GM19468 (cell line): ENCODE results near the gene ACSS1.

Experiments used
- ATAC-seq: cut with Tn5 transposase; IDR thresholded peaks from one replicate; pipeline ENCODE4 v1.9.1; 2021; ENCODE audit warnings: mild to moderate bottlenecking, moderate library complexity, moderate number of reproducible peaks; ENCODE audit not compliant: unreplicated experiment; ENCODE audit errors: extremely low read depth

ACSS1 gene

DNA sequence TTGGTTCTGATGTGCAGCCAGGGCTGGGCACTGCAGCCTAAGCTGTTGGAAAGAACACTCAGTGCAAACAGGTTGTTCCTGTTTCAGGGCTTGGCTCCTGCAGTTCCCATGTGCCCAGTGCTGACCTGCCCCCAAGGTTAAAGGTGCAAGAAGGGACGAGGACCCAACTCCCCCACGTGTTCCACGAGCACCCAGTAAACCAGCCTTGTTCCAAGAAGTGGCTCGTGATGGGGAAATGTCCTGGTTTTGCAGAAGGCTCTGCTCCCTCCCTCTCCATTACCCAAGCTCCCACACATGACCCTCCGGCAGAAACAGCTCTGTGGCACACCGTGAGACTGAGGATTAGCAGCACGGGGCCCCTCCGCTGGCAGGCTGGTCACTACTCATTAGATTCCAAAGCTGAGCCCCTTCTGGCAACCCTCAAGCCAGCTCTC lies 9.4 kb downstream of the ACSS1 start:
- no peak for ATAC-seq

DNA sequence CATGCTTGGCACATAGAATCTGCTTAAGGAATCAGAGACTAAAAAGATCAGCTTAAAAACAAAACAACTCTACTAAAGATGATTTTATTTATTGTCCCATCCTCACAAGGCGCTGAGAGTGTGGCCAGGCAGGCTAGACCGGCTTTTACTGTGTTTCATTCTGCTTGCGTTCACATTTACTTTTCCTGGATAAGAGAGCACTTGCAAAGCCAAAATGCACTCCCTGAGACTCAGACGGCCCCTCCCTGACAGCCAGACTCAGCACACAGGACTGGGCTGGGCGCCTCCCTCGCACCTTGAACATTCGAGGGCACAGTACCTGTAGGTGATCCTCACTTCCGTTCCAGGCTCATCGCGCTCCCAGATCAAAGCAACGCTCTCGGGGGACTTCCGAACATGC lies 10.2 kb downstream of the ACSS1 start:
- no peak for ATAC-seq

DNA sequence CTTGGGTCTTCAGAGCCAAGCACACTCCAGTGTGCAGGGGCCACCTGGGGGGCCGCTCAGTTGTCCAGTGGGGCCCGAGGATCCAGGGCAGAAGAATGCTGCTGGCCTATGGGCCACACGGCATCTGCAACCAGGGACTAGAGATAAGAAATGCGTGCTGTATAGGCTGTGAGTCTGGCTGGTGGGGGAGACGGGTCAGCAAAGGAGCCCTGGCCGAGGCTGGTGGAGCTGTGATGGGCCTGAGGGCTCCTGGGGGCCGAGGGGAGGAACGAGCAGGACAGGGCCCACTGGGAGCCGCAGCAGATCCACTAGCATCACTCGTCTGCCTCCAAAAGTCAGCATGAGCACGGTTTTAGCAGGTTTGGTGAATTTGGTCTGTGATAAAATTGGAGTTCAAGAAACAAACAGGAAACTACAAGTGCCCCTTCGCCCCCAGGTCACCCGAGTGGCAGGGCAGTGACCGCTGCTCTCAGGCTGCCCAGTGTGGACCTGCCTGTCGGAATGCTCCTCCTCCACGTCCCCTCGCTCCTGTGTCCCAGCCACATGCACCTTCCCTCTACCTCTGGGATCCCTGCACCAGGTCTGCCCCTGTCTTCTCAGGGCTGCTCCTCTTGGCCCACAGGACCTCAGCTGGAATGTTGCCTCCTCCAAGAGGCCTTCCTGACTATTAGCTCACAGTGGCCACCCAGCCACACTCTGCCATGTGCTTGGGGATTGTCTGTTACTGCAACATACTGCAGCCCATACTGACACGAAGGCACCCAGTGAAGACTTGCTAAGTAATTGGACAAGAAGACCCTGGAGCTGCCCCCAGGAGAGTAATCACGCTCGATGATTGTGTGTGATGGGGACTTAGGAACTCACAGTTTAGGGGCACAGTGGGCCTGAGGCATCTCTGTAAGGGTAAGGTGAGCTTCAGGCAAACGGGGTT lies 10.9 kb downstream of the ACSS1 start:
- ATAC-seq = no peak

DNA sequence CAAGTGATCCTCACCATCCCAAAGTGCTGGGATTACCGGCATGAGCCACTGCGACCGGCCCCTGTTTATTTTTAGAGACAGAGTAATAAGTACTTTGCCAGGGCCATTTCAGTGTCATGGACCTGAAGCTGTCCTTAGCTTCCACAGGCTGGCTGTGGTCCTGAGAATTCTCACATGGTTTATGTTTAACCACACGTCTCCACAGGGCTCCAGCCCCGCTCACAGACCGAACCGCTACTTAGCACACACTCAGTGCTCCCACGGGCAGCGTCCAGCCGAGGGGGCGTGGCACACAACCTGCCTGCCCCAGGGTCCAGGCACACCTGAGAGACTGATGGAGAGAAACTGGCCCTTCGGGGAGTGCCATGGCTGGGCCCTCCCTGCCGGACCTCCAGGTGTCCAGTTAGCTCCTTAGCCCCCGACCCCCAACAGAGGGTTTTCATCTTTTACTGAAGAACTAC lies 11.7 kb downstream of the ACSS1 start:
- ATAC-seq = no peak

DNA sequence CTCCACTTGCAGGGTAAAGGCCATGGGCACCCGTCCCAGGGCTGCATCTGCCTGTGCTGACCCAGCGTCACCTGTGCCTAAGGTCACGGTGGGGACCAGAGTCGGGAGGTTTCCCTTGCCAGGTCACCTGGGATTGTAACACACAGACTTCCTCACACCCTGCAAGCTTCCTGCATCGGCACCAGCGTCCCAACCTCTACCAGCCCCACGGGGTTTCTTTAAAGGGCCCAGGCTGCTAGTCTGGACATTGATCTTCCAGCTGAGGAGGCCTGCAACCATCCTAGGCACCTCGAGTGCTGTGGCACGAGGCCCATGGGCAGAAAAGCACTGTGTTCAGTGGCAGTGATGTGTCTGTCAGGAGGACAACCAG lies 12.6 kb downstream of the ACSS1 start:
- ATAC-seq = no peak

DNA sequence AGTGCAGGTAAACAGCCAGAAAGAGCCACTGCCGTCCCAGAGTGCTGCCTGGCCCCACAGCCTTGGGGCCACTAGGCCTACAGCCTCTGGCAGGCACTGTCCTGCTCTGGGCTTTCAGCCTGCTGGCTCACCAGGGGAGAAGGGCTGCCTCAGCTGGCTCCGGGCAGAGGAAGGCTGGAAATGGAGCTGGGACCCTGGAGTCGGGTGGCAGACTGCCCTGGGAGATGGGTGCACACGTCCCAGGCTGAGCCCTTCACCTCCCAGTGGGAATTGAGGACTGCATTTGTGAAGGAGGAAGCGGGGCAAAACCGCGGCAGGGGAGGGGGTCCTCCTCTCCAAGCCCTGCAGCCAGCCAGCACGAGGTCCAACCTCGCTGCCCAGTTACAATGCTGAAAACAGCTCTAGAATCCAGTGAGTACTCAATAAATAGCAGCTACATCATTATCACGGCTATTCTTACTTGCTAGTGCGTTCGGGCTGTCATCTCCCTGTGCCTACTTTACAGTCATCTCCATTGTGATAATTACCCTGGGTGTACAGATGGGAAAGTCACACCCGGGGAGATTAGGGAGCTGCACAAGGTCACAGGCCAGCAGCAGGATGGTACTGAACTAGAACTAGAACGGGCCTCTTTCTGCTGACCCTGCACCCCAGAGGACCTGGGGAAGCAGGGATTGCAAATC lies 13.1 kb downstream of the ACSS1 start:
- ATAC-seq = no peak

DNA sequence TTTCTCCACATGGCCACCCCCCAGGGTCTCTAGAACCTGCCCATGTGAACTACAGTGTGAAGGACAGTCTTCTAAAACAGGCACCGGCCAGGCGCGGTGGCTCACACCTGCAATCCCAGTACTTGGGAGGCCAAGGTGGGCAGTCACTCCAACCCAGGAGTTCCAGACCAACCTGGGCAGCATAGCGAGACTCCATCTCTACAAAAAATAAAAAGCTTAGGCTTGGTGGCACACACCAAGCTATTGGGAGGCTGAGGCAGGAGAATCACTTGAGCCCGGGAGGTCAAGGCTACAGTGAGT lies 13.7 kb downstream of the ACSS1 start:
- ATAC-seq = no peak

DNA sequence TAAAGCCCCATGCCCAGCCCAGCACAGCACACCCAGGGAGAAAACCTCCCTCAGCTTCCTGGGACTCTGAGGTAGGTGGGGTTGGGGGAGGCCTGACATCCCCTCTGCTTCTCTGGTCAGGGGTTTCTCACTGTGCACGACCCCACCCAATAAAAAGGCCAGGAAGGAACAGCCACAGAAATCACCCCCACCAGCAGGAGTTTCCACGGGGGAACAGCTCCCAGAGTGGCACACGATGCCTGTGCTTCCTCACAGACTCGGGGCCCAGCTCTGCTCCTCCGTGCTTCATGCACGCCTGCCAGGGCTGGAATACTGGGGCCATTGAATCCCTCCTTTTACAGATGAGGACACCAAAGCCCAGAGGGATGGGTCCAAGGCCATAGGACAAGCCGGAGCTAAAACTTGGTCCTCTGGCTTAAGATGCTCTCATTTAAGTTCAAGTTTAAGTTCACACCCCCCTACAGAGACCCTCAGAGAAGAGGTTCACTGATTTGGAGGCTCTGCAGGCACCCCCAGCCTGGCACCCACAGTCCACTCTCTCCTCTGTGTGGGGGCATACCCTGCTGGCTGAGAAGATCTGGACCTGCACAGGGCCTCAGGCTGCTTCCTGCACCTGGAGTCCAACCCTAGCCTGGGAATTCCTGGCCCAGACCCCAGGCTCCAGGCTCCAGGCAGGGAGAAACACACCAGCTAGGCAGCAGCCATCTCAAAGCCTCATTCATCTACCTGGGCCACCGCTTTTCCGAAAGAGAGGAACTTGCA lies 14.3 kb downstream of the ACSS1 start:
- ATAC-seq = no peak

DNA sequence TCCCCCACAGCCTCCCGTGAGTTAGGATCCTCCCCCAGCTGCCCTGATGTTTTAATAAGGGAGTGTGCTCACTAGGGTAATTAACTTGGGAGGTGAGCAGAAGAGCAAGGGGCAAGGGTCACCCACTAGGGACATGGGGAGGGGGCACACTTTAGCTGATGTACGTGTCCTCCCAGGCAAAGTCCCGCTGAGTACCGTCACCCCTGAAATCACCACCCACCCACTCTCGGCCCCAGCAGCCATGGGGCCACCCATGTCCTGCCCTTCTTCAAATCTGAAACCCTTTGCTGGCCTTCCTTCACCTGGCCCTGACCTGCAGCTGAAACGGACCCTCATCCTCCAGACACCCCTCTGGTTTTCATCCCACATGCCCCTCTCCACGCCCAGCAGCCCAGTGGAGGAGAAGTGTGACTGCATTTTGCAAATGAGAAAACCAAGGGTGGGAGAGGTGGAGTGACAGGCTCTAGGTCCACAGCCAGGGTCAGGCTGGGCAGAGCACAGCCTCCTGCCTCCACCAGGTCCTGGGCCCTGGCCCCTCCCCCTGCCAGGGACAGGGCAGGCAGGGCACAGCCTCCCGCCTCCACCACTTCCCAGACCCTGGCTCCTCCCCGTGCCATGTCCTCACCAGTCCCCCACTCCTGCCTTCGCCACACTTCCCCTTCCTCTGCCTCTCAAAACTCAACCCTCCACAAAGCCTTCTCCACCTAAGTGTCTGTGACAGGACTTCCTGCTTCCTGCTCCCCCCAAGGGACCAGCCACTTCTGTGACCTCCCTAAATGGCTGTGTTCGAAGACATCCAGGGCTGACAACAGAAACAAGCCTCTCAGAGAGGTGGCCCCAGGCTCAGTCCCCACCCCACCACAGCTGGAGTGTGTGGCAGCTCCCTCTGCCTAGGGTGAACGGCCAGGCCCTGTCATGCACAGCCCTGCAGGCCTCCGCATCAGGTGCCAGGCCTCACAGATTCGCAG lies 15.1 kb downstream of the ACSS1 start:
- peak; percentile 88 for ATAC-seq

DNA sequence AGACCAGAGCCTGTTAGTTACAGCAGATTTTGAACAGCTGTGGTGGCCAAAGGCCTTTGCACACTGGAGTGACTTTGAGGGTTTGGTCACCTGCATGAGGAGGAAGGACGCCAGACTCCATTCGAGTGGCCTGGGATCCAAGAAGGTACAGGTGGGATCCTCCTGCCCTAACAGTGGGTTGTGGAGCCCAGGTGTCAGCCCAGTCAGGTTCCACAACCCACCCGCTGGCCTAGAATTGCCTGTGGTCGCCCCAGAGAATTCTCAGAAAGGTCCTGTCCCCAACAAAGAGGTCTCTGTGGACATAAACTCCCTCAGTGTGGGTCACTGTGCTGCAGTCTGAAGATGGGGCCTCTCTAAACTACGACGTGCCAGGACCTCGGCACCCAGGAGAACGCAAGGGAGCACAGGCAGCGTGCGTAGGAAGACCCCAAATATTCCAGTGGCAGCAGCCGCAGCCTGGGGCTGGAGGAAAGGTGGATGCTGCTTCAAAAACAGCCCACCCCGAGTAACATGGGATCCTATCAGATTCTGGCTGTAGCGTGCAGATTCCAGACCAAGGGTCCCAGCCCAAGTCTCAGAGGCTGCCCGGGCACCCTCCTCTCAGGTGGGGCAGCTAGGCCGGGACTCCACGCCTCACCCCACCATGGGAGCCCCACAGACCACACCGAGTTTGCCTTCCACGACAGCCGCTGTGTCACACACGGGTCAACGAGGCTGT lies 16.0 kb downstream of the ACSS1 start:
- no peak for ATAC-seq

DNA sequence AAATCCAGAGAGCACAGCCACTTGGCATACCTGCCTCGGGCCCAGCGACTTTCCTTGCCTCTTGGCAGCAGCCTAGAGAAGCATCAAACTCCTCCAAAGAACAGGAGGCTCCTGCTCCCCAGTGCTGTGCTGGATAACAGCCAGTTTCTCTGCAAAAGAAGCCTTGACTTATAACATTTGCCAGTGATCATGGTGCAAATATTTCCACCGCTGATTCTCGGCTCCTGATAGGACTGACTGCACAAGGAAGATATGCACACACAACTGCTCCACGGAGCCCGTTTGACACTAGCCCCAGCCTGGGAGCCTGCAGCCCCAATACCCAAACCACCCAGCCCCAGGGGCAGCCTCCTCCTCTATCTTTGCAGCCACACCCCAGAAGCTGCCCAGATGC lies 17.5 kb downstream of the ACSS1 start:
- no peak for ATAC-seq

DNA sequence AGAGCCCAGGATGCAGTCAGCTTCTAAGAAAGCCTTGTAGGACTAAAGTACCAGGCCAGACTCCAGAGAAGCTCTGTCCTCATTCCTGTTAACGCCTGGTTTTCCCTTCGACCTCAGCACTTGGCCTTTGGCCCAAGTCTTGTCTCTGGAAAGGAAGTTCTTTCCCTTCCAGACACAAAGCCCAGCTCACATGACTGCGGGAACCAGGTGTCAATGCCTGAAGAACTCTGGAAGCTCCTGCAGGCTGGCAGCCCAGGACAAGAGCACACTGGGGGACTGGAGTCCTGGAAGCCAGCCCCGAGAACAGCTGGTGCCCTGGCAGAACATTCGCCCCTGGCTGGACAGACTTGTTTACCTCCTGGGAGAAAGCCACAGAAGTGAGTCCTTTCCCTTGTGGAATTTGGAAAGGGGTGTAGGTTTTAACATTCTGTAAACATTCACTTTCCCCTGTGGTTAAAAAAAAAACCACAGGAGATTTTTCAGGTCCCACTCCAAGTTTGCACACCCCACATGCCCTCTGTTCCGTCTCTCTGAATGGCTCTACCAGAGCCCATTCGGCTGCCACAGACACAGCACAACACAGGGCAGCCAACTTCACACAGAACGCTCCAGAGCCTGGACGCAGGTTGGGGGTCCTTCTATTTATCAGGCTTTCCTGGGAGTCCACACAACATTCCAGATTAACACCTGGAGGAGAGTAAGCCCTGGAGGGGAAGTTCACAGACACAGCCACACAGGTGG lies 18.1 kb downstream of the ACSS1 start:
- no peak for ATAC-seq

DNA sequence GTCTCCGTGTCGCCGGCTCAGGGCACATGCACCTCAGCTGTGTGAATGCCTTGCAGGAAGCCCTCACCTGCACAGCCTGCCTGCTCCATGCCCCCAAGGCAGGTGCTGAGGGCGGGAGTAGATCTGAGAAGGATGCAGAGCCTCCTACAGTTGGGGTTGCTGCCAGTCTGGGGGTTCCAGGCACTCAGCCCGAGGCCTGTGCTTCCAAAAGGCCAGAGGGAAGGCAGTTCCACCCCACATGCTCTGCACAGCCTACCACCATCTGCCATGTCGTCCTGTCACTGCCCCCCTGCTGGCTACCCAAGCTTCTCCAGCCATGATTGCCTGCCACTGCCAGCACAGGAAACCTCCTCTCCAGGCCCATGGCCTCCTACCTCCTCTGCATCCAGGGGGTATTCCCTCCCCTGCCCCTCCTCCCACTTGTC lies 19.3 kb downstream of the ACSS1 start:
- no peak for ATAC-seq

DNA sequence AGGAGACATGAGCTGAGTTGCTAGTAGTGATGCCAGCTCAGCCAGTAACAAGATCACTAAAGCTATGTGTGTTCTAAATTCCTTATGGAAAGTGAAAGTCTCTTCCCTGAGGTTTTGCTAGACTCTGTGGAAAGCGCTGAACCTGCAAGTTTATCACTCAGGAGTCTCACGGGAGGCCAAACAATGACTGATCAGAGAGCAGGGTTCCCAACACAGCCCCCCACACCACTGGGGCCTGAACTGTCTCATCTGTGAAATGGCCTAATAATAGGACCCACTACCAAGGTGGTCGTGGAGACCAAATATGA lies 19.9 kb downstream of the ACSS1 start:
- ATAC-seq = no peak

DNA sequence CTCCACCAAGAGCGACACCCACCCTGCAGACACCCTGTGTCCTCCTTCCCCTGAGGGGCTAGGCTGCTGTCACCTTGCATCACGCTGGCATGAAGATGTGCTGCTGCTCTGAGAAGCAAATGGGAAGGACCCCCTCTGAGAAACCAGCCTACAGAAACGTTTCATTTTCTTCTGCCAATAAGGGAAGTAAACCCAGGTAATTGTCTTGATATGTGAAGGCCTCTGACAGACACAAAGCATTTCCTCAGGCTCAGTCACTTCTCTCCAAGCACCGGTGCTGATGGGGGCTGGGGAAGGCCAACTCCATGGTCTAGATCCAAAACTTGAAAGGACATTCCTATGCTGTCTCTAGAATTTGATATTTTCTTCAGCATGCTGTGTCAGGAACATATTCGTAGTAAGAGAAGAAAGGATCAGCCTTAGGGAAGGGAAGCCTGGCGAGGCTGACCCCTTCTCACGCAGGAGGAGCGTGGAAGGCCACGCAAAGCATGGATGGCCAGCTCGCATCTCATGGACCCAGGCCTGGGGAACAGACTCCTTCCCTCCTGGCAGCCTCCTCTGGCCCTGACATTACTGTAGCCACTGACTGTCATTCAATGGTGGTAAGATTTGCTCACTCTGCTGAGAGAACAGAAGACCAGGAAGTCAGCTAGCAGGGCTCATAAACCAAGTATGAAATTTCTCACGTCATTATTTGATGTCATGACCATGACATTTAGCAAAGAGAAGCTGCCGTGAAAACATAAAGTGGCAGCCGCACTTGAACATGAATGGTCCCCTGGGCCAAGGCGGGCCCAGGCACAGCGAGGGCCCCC lies 20.4 kb downstream of the ACSS1 start:
- no peak for ATAC-seq

DNA sequence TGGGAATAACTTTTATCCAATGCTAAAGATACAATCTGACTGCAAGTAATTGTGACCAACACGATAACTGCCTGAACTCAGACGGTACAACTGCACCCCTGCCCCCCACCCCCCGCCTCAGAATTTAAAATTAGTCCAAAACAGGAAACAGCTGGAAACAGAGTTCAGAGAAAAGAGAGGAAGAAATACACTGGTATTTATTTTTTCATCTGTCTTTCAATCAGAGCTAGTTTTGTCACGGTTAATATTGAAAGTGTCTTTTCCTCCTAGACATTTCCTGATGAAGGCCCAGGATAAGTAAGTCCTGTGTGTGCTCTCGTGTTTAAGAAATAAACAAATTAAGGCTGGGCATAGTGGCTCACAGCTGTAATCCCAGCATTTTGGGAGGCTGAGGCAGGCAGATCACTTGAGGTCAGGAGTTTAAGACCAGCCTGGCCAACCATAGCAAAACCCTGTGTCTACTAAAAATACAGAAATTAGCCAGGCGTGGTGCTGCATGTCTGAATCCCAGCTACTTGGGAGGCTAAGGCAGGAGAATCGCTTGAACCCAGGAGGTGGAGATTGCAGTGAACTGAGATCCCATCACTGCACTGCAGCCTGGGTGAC lies 21.5 kb downstream of the ACSS1 start:
- ATAC-seq = no peak

DNA sequence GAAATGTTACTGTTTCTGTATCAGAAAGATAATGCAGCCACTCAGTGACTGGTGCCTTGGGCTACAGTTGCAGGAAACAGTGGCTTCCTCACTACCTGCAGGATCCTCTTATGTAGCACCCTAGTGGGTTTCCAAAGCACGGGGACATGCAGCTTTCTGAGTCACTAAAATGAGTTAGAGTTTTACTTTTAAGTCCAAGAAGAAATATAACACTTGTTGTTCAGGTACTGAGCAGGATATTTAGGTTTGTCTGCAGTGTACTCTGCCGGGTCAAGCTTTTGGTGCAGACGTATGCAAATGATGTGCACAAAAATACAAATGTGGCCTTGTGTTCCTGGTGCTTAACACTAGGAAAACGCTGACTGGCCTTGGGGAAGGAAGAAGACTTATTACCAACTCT lies 22.0 kb downstream of the ACSS1 start:
- peak; percentile 21 for ATAC-seq

DNA sequence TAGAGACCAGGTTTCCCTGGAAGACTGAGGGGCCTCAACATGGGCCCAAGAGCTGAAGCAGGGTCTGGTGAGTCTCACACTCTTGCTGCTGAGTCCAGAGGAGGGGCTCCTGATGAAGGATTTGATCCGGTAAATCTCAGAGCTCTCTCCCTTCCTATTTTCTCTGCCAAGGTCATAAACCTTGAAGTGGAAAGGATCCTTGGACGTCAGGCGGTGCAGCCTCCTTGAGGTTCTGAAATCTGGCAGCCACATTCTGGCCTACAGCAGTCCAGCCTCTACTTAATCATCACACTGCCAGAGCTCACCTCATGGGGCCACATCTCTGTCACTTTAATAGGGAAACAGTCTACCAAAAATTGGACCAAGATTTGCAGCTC lies 24.0 kb downstream of the ACSS1 start:
- ATAC-seq = no peak
